HepG2 (cell line): ENCODE results near the gene GPRC5D. TPM values are rescaled to one million over a fixed set of nuclear protein-coding genes. Genes with fewer than 3 reads are reported as not detected.
A peak's percentile ranks its signal among the peaks of the same experiment; 100 is the strongest.

ENCODE experiments used
- GATAD1 ChIP-seq: IDR thresholded peaks from 2 replicates; pipeline ENCODE4 v1.6.1; 2016; ENCODE audit warnings: missing genetic modification reagents, missing compliant biosample characterization
- GLI4 ChIP-seq: sonication (generic); formaldehyde crosslinking; IDR thresholded peaks from 2 replicates; pipeline ENCODE4 v1.5.1; 2020; ENCODE audit warnings: missing genetic modification reagents, mild to moderate bottlenecking, moderate library complexity, borderline replicate concordance
- HDAC2 ChIP-seq: sonication (generic); formaldehyde crosslinking; IDR thresholded peaks from 2 replicates; pipeline ENCODE4 v1.4.0; 2020; ENCODE audit warnings: missing genetic modification reagents
- IKZF5 ChIP-seq: IDR thresholded peaks from 2 replicates; pipeline ENCODE4 v1.6.1; 2018; ENCODE audit warnings: missing genetic modification reagents, mild to moderate bottlenecking, missing compliant biosample characterization
- NR1H2 ChIP-seq: sonication (generic); formaldehyde crosslinking; IDR thresholded peaks from 2 replicates; pipeline ENCODE4 v1.8.1; 2022; ENCODE audit warnings: low read depth, missing genetic modification reagents, borderline replicate concordance
- NR2F6 ChIP-seq, 2 experiments: IDR thresholded peaks; 2 replicates each; pipeline ENCODE4 v1.6.1; 2016; ENCODE audit warnings: antibody characterized with exemption in 1 of 2, mild to moderate bottlenecking in 1 of 2
- NRL ChIP-seq: sonication (generic); formaldehyde crosslinking; IDR thresholded peaks from 2 replicates; pipeline ENCODE4 v1.5.0; 2020; ENCODE audit warnings: missing genetic modification reagents, mild to moderate bottlenecking, moderate library complexity, borderline replicate concordance
- PAX8 ChIP-seq: sonication (generic); formaldehyde crosslinking; IDR thresholded peaks from 2 replicates; pipeline ENCODE4 v1.8.0; 2022; ENCODE audit warnings: mild to moderate bottlenecking, missing genetic modification reagents, borderline replicate concordance
- SMYD3 ChIP-seq: sonication (generic); formaldehyde crosslinking; IDR thresholded peaks from 2 replicates; pipeline ENCODE4 v1.8.1; 2023; ENCODE audit warnings: mild to moderate bottlenecking, missing genetic modification reagents
- SRSF9 ChIP-seq: fragments of 200-400 bp; formaldehyde crosslinking; IDR thresholded peaks from 2 replicates; pipeline ENCODE4 v1.6.1; 2018; ENCODE audit warnings: borderline replicate concordance, mild to moderate bottlenecking, low read depth, low read length; ENCODE audit not compliant: insufficient read depth, poor library complexity, severe bottlenecking
- SSRP1 ChIP-seq: IDR thresholded peaks from 2 replicates; pipeline ENCODE4 v1.6.1; 2016; ENCODE audit warnings: control low read depth
- ZBTB39 ChIP-seq: sonication (generic); formaldehyde crosslinking; IDR thresholded peaks from 2 replicates; pipeline ENCODE4 v1.5.0; 2020; ENCODE audit warnings: missing genetic modification reagents
- ZBTB40 ChIP-seq, 2 experiments: fragments of 450-650 bp in 1 of 2; sonication (generic) in 1 of 2; formaldehyde crosslinking in 1 of 2; IDR thresholded peaks; 2 replicates each; pipeline versions ENCODE4 v1.6.1 to v1.8.0; 2016 to 2022; ENCODE audit warnings: antibody characterized with exemption in 1 of 2, mild to moderate bottlenecking in 1 of 2, missing genetic modification reagents in 1 of 2
- ZNF292 ChIP-seq: sonication (generic); formaldehyde crosslinking; IDR thresholded peaks from 2 replicates; pipeline ENCODE4 v1.8.1; 2022; ENCODE audit warnings: mild to moderate bottlenecking, low read depth, missing genetic modification reagents, borderline replicate concordance
- ZNF614 ChIP-seq: IDR thresholded peaks from 2 replicates; pipeline ENCODE4 v1.6.1; 2018; ENCODE audit warnings: missing biosample characterization, missing genetic modification reagents, inconsistent platforms, borderline replicate concordance
- ZNF616 ChIP-seq: sonication (generic); formaldehyde crosslinking; IDR thresholded peaks from 2 replicates; pipeline ENCODE4 v1.5.0; 2020; ENCODE audit warnings: low read depth, mild to moderate bottlenecking, missing genetic modification reagents
- polyA plus RNA-seq, 8 experiments: library from polyadenylated mRNA; depleted of rRNA in 3 of 8; stranded (reverse) in 7 of 8; unstranded in 1 of 8; fragments of >200 nt; fragmentation: Illumina TruSeq in 4 of 8; extraction: Trizol in 4 of 8; gene quantifications; 2 replicates each; pipeline versions ENCODE4 v1.2.1 to v1.2.3, GENCODE V29; 2011 to 2016; ENCODE audit warnings: low read depth in 4 of 8, missing spikeins in 1 of 8, mixed read lengths in 1 of 8; ENCODE audit not compliant: insufficient read depth in 1 of 8
- total RNA-seq, 5 experiments: library from RNA; depleted of rRNA; stranded (reverse); fragments of >200 nt; fragmentation: Illumina TruSeq; extraction: Trizol; gene quantifications; 2 replicates each; pipeline ENCODE4 v1.2.3, GENCODE V29; 2016; ENCODE audit warnings: low read depth in 1 of 5

GPRC5D gene
- total and polyA plus RNA-seq, 2 of the 13 experiments (the other 11 are each of a cell fraction or from before 2014, with no cell fraction given) = not detected

GRCh38 chr12:12999271-12999958 lies 47.4 kb upstream of the GPRC5D start (continued):
- TF ChIP-seq ZBTB40 (IDR thresholded peaks at IDR 0.05) (no peak), ZBTB40 (CRISPR knock-in tag; IDR thresholded peaks at IDR 0.05) (0 out of 2 replicates have a peak, but pooled peaks have one; percentile 18), ZNF616 (CRISPR knock-in tag) (no peak), NRL (0 out of 2 replicates have a peak, but pooled peaks have one; percentile 25), ZNF614 (no peak), SSRP1 (CRISPR knock-in tag) (no peak), GLI4 (CRISPR knock-in tag) (no peak), SMYD3 (CRISPR knock-in tag) (no peak), NR1H2 (CRISPR knock-in tag) (0 out of 2 replicates have a peak, but pooled peaks have one; percentile 62), IKZF5 (CRISPR knock-in tag) (0 out of 2 replicates have a peak, but pooled peaks have one; percentile 8), NR2F6 (IDR thresholded peaks at IDR 0.05) (no peak), NR2F6 (CRISPR knock-in tag; IDR thresholded peaks at IDR 0.05) (no peak), ZBTB39 (CRISPR knock-in tag) (peak; percentile 51; the same call in 1 of the 2 replicates), PAX8 (CRISPR knock-in tag) (no peak), ZNF292 (CRISPR knock-in tag) (no peak), SRSF9 (no peak), GATAD1 (CRISPR knock-in tag) (0 out of 2 replicates have a peak, but pooled peaks have one; percentile 6), HDAC2 (0 out of 2 replicates have a peak, but pooled peaks have one; percentile 3)
